HG03457 (cell line): ENCODE results near the gene ANXA4.

Experiments used
- ATAC-seq: cut with Tn5 transposase; IDR thresholded peaks from one replicate; pipeline ENCODE4 v1.9.1; 2021; ENCODE audit warnings: moderate number of reproducible peaks; ENCODE audit not compliant: unreplicated experiment

ANXA4 gene

GRCh38 chr2:69837533-69837932, 95.6 kb downstream of the ANXA4 start:
- ATAC-seq = no peak

- ATAC-seq = no peak
Measured at GRCh38 chr2:69843993-69844392, 102.1 kb downstream of the ANXA4 start.

GRCh38 chr2:69844560-69844959, 102.6 kb downstream of the ANXA4 start:
- ATAC-seq = no peak

GRCh38 chr2:69846182-69847067, 104.5 kb downstream of the ANXA4 start:
- ATAC-seq = no peak

GRCh38 chr2:69847068-69847828, 105.3 kb downstream of the ANXA4 start:
- no peak for ATAC-seq

- no peak for ATAC-seq
Measured at GRCh38 chr2:69848186-69848790, 106.4 kb downstream of the ANXA4 start.

GRCh38 chr2:69858261-69858660, 116.3 kb downstream of the ANXA4 start:
- no peak for ATAC-seq

GRCh38 chr2:69863298-69863697, 121.4 kb downstream of the ANXA4 start:
- ATAC-seq = no peak
